Gastroesophageal sphincter (tissue), 3 donors: ENCODE data around the gene GLRX5.

ENCODE experiments used
- CTCF ChIP-seq, 4 experiments: fragments of 200-600 bp in 2 of 4; fragments of 450-650 bp in 2 of 4; sonication (generic) in 1 of 4; IDR thresholded peaks; one replicate each; pipeline ENCODE4 v1.5.1; 2017 to 2019; ENCODE audit warnings: antibody characterized with exemption in 4 of 4, mild to moderate bottlenecking in 2 of 4, moderate library complexity in 2 of 4
- EP300 ChIP-seq: sonication (generic); formaldehyde crosslinking; IDR thresholded peaks from one replicate; pipeline ENCODE4 v1.6.1; 2017; ENCODE audit warnings: antibody characterized with exemption, mild to moderate bottlenecking
- POLR2A ChIP-seq, 2 donors: fragments of 450-650 bp; IDR thresholded peaks; one replicate each; pipeline ENCODE4 v1.6.1; 2017; ENCODE audit warnings: antibody characterized with exemption in 2 of 2, mild to moderate bottlenecking in 2 of 2, moderate library complexity in 1 of 2
- POLR2AphosphoS5 ChIP-seq: sonication (generic); formaldehyde crosslinking; IDR thresholded peaks from one replicate; pipeline ENCODE4 v1.6.1; 2017; ENCODE audit warnings: antibody characterized with exemption

- TF ChIP-seq CTCF (IDR thresholded peaks at IDR 0.05) (no peak), POLR2AphosphoS5 (no peak), EP300 (no peak), POLR2A (IDR thresholded peaks at IDR 0.05) (no peak)
Measured at GRCh38 chr14:95509495-95509894, 25.4 kb upstream of the GLRX5 start.
